HG02973 (cell line): ENCODE results near the gene VAMP3.

ENCODE experiments used
- ATAC-seq: cut with Tn5 transposase; IDR thresholded peaks from one replicate; pipeline ENCODE4 v1.9.1; 2021; ENCODE audit warnings: moderate library complexity; ENCODE audit not compliant: unreplicated experiment

The VAMP3 gene

DNA sequence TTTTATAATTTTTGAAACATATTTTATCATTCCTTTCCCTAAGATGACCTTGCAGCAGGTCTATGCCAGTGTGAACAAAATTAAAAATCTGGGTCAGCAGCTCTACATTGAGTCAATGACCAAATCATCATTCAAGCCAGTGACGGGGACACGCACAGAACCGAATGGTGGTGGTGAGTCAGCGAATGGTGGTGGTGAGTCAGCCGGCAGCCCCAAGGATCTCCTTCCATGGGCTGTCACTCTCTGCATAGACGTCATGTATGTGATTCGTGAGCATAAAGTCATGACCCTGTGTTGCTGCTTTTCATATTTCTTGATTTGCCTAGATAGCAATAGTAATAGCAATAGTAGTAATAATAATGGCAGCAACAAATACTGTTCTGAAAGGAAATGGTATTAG, 39.3 kb downstream of the VAMP3 start:
- ATAC-seq, result no peak

DNA sequence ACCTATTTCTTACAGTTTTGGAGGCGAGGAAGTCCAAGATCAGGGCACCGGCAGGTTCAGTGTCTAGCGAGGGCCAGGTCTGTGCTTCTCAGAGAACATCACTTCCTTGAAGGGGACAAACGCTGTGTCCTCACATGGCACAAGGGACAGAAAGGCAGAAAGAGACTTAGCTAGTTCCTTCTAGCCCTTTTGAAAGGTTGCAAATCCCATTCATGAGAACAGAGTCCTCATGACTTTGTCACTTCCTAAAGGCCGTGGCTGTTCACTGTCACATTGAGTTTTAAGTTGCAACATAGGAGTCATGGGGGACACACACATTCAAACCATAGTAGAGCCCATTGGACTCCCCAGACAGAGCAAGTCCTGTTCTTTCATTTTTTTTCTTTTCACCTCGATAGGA, 40.4 kb downstream of the VAMP3 start:
- ATAC-seq, result no peak

DNA sequence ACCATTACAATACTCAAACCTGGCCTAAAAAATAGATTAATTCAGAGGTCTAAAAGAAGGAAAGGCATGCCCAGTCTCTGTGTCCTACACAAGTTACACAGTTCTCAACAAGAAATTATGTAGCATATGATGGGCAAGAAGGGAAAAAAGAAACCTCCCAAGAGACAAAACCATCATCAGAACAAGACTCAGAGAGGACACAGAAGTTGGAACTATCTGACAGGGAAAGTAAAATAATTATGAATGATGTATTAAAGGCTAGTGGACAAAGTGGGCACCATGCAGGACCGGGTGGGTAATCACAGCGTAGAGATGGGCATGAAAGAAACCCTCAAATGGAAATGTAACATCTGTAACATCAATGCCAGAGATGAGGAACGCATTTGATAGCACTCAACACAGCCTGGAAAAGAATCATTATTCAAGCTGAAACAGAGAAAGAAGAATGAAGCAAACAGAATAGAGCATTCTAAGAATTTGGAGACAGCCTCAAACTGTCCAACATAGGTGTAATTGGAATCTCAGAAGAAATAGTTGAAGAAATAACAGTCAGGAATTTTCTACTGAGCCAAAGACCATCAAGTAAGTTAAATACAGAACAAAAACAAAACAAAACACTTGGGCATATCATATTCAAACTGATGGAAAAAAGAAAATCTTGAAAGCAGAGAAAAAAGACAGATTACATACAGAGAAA, 42.7 kb downstream of the VAMP3 start:
- ATAC-seq, result no peak

DNA sequence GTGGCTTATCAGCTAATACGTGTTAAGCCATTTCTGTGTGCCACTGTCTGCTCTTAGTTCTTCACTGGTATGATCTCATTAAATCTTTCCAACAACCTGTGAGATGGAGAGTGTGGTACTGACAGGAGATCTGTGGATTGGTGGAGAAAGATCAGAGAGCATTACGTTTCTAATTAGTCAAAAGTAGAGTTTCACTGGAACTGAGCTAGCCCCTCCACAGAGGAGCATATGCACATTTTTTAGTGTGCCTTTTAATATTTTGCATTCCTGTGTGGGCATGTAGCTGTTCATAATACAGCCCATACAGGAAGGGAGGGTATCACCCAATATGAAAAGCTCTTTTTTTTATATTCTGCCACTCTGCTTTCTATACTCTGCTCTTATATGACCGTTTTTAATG, 50.2 kb downstream of the VAMP3 start:
- ATAC-seq, result no peak

DNA sequence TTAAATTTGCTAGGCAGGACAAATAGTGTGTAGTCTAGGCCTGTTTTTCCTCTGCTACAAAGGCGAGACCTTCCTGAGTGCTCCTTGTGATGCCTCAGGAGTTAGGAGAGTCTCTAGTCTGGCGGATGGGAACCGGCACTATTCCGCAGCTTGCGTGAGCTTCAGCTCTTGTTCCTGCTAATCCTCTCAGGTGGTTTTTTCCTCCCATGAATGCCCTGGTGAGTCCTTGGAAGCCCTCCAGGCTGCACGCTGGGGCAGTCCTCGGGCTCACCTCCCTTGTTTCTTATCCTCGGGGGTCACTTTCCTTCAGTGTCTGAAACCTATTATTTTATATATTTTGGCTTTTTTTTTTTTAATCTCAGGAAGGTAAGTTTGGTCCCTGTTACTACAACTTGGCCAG, 53.6 kb downstream of the VAMP3 start:
- ATAC-seq, result no peak

DNA sequence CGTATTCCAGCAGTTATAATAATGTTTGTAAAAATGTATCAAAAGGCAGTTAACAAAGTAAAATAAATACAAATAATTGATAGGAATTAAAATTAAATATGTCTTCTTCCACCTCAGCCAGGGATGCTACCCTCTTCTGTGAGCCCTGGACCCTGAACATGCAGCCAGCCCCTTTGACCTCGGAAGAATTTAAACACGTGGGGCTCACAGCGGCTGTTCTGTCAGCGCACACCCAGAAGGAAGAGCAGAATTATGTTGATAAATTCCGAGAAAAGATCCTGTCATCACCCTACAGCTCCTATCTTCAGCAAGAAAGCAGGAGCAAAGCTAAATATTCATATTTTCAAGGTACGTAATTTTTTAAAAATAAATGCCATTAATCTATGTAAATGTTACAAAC, 55.3 kb downstream of the VAMP3 start:
- no peak for ATAC-seq

DNA sequence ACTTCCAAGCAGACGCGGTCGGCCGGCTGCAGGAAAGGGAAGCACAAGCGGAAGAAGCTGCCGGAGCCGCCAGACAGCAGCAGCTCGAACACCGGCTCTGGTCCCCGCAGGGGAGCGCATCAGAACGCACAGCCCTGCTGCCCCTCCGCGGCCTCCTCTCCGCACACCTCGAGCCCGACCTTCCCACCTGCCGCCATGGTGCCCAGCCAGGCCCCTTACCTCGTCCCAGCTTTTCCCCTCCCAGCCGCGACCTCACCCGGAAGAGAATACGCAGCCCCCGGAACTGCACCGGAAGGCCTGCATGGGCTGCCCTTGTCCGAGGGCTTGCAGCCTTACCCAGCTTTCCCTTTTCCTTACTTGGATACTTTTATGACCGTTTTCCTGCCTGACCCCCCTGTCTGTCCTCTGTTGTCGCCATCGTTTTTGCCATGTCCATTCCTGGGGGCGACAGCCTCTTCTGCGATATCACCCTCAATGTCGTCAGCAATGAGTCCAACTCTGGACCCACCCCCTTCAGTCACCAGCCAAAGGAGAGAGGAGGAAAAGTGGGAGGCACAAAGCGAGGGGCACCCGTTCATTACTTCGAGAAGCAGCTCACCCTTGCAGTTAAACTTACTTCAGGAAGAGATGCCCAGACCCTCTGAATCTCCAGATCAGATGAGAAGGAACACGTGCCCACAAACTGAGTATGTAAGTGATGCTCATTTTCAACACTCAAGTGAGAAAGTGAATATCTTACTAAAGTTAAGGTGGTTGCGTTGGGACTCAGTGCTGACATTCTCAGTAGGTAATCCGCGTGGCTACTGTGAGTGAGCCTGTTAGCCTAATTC, 56.2 kb downstream of the VAMP3 start:
- ATAC-seq, result no peak
